Epithelial cell of proximal tubule (primary cell): ENCODE data around the gene RASA3. TPM values are rescaled to one million over a fixed set of nuclear protein-coding genes. Genes with fewer than 3 reads are reported as not detected.

Experiments
- DNase-seq: peaks from one replicate; pipeline ENCODE4 v3.0.0-alpha.2; 2011; ENCODE audit warnings: low read depth
- H3K4me3 ChIP-seq: 2 replicates; pipeline ENCODE4 v1.5.1; 2011; ENCODE audit warnings: low read depth, mild to moderate bottlenecking, low read length
- CTCF ChIP-seq: conservative IDR thresholded peaks from 2 replicates; pipeline ENCODE4 v1.5.1; 2012; ENCODE audit warnings: low read depth, mild to moderate bottlenecking, low read length
- total RNA-seq: library from RNA; depleted of rRNA; stranded (reverse); fragments of >200 nt; gene quantifications from 2 replicates; pipeline ENCODE4 v1.2.3, GENCODE V29; 2015

Gene RASA3
- total RNA-seq, 1 donor from 2014 or later, result 25.7 TPM

- no peak for TF ChIP-seq CTCF
- H3K4me3 ChIP-seq, result no peak overlapping the region
- DNase-seq, result no peak
Measured at GRCh38 chr13:114054830-114055439, 77.5 kb downstream of the RASA3 start.

- H3K4me3 ChIP-seq, result no peak overlapping the region
- no peak for DNase-seq
- no peak for TF ChIP-seq CTCF
Measured at GRCh38 chr13:114054264-114054663, 78.2 kb downstream of the RASA3 start.

- no peak for TF ChIP-seq CTCF
Measured at GRCh38 chr13:114053026-114053425, 79.4 kb downstream of the RASA3 start.

GRCh38 chr13:114050536-114051450 is 81.6 kb downstream of the RASA3 start:
- no peak for DNase-seq
- H3K4me3 ChIP-seq, result no peak overlapping the region
- no peak for TF ChIP-seq CTCF

More at GRCh38 chr13:114053026-114053425, 79.4 kb downstream of the RASA3 start:
- no peak overlapping the region for H3K4me3 ChIP-seq
- no peak for DNase-seq

GRCh38 chr13:114049626-114050101 is 82.8 kb downstream of the RASA3 start:
- H3K4me3 ChIP-seq, result no peak overlapping the region
- no peak for DNase-seq
- TF ChIP-seq CTCF, result no peak

GRCh38 chr13:114049026-114049425 is 83.4 kb downstream of the RASA3 start:
- DNase-seq, result no peak
- no peak for TF ChIP-seq CTCF
- no peak overlapping the region for H3K4me3 ChIP-seq
